ENCODE measurements around the gene LRRC56. TPM values are rescaled to one million over a fixed set of nuclear protein-coding genes. Genes with fewer than 3 reads are reported as not detected.
"Not testable (repeated sequence)": the region's sequence is repeated elsewhere in the genome, so short reads cannot be mapped to it uniquely, and the experiment has no call there.

LRRC56 gene
- polyA plus RNA-seq, 3 donors = 2.7 to 3.2 (median 3.0) TPM

DNA sequence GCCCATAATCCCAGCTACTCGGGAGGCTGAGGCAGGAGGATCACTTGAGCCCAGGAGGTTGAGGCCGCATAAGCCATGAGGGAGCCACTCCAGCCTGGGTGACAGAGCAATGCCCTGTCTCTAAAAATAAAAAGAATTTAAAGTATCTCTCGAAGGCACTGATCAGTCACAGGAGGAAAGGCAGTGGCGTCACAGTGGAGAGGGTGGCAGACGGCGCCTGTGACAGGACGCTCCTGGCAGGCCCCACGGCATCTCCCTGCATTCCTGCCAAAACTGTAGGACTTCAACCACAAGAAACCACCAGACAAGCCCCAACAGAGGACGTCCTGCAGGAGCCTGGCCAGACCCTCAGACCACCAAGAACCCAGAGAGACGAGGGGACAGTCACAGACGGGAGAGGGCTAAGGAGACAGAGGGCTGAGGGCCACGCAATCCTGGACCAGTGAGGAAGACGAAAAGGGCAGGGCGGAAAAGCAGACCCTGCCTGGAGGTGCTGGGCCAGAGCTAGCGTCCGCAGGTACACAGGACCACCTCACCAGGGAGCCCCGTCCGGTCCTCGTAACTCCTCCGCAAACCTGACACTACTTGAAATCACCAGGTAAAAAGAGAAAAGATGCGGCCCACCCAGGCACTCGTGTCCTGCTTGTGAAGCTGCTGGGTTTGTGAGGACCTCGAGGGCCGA is 36.2 kb upstream of the LRRC56 start:
- no peak for DNase-seq (ENCODE audit: low read depth in 3 of 3, low spot score in 2 of 3)

DNA sequence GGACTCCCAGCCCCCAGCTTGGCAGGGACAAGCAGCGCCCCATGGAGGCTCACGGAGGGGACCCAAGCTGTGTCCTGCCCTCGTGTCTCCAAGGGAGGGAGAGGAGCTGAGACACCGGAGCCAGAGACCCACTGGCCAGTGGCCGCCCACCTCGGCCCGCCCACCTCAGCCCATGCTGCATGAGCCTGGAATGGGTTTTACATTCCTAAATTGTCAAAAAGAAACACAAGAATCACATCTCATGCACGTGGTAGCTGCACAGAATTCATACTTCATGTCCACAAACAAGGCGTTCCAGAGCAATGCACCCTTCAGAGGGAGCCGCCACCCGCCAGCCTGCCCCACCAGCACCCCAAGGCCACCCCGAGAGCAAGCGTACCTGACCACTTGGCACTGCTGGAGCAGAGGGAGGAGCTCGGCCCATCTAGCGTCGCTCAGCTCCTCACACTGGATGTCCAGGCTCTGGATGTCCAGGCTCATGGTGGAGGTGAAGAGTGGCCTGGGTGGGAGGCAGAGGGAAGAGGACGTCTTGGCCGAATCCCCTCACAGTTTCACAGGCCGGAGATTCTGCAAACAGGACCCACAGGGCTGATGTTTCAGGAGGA is 35.5 kb upstream of the LRRC56 start:
- no peak for DNase-seq (ENCODE audit: low read depth in 3 of 3, low spot score in 2 of 3)

DNA sequence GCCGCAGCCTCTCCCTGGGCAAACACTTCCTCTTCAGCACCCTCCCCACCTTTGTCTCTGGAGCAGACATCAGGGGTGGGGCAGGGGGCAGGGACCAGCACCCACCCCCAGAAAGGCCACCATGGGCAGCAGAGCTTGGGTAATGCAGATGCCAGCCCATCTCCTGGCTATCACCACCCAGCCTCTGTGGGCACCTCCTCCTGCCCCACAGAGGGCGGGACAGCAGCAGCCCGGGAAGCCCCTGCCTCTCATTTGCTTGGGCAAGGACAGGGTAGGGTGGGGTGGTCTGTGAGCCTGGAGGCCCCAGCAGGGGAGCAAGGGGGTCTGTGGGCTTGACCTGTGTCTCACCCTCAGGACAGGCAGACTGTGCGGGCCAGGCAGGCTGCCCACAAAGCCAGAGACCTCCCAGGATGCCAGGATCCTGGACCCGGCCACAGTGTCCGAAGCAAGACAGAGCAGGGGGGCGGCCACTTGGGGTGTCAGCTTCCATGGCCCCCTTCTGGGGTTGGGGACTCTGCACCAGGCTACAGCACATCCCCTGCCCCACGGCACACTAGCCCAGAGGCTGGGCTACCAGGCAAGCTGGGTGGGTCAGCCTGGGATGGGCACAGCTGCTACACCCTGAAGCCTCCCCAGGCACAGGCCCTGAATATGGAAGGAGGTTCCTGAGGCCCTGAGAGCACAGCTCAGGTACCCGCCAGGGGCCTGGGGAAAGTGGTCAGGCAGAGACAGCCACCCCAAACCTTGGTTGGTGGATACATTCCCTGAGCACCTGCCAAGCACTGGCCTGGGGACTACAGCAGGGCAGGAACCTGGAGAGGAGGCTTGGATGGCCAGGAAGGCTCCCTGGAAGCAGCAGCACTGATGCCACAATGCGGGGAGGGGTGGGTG is 34.8 kb upstream of the LRRC56 start:
- no peak for DNase-seq (ENCODE audit: low read depth in 3 of 3, low spot score in 2 of 3)

DNA sequence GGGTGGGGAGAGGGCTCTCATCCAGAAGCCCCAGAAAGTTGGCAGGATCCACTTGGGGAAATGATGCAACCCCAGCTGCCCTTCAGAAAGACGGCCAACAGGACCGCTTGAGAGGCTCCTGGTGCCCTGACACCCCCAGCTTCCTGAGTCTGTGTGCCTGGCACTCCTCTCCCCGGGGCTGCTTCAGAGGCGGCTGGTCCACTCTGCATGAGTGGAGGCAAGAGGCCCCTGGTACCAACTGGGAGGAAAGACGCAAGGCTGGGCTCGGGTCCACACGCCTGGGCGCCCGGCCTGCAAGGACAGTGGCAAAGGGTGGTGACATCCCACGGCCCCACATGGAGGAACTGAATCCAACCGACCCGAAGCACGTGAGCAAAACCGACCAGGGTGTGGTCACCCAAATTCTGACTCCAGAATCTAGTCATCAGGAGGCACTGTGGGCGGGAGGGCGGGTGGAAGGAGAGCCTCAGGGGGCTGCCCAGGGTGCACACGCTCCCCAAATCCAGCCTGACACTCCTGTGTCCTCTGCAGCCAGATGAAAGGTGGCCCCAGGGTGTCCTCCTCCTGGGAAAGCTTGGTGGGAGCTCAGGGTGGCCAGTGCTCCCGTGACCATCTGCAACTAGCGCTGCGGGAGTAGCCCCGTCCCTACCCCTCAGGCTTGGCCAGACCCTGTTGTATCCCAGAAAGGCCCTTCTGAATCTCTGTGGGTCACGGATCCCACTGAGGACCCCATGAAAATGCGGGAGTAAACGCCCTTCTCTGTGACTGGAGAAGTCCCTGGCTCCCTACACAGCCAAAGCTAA is 33.9 kb upstream of the LRRC56 start:
- no peak for DNase-seq (ENCODE audit: low read depth in 3 of 3, low spot score in 2 of 3)

DNA sequence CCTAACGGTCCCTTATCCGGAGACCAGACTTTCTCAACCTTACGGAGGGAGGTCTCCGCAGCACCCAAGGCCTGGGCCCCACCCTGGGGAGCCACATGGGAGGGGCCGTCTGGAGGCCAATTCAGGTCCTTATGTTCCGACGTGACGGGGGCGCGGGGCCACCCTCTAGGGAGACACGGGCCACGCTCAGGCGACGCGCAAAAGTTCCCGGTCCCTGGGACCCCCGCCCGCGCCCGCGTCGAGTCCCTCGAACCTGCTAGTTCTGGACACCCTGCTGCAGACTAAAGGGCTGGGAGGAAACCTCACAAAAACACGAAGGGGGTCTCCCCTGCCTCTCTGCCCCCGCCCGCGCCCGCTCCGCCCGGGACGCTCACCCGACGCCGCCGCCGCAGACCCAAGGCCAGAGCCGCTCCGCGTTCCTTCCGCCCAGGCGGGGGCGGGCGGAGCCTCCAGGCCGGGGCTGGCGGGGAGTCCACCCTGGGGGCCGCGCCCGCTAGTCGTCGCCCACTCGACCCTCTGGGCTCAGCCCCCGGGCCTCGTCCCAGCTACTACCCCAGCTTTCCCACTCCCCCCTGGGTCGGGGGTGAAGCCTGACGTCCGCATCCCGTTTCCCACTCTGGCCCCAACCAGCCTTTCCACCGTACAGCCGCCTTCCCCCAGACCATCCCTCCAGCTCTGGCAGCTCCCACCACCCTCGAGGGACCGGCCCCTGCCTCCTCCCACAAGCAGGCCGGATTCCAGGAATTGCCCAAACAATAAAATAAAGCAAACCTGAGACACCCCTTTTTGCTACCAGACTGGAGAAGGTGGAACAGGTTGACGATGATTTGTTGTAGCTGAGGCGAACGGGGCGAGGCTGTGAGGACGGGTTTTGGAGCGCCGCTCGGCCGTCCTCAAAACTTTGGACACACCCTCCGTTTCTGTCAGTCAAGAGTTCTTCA is 33.0 kb upstream of the LRRC56 start:
- no peak for DNase-seq (ENCODE audit: low read depth in 3 of 3, low spot score in 2 of 3)

DNA sequence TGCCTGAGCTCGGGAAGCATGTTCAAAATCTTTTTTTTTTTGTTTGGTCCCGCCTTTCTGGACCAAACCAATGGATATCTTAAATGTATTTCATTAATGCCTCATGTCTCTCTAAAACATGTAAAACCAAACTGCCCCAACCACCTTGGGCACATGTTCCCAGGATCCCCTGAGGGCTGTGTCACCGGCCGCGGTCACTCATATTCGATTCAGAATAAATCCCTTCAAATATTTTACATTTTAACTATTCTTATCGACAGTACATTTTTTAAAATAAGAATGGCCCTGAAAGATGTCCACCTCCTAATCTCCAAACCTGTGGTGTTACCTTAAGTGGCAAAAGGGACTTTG is 32.4 kb upstream of the LRRC56 start:
- no peak for DNase-seq (ENCODE audit: low read depth in 3 of 3, low spot score in 2 of 3)

DNA sequence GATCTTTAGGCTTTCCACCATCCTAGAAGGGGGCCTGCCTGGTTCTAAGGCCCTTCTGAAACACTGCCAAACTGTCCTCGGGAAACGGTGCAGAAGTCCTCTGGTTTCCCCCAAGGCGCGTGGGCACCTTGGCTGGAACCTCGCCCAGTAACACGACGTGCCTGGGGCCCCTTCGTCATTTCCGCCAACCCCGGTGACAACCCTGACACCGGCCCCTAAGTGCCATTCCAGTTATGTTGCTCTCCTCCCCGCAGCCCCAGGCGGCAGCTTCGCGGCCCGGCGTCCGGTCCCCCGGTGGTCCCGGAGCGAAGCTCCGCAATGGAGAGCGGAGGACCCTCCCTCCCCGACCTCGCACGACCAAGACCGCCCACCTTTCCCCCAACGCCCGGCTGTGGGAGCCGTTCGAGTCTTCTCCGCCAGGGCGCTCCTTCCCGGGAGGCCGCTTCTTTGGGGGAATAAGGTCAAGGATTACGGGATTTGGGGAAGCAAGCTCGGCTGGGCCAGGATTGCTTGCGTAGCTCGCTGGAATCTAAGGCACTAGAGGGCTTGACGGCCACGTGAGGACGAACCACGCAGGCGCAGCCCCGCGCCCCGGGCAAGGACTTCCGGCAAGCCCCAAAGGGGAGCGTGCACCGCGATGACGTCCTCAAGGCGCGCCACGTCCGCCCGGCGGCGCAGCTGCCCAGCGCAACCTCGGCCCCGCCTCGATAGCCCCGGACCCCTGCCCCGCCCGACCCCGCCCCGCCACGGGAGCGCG is 30.9 kb upstream of the LRRC56 start:
- DNase-seq (ENCODE audit: low read depth in 3 of 3, low spot score in 2 of 3) = peak; percentile 89 to 93 (median 92)

DNA sequence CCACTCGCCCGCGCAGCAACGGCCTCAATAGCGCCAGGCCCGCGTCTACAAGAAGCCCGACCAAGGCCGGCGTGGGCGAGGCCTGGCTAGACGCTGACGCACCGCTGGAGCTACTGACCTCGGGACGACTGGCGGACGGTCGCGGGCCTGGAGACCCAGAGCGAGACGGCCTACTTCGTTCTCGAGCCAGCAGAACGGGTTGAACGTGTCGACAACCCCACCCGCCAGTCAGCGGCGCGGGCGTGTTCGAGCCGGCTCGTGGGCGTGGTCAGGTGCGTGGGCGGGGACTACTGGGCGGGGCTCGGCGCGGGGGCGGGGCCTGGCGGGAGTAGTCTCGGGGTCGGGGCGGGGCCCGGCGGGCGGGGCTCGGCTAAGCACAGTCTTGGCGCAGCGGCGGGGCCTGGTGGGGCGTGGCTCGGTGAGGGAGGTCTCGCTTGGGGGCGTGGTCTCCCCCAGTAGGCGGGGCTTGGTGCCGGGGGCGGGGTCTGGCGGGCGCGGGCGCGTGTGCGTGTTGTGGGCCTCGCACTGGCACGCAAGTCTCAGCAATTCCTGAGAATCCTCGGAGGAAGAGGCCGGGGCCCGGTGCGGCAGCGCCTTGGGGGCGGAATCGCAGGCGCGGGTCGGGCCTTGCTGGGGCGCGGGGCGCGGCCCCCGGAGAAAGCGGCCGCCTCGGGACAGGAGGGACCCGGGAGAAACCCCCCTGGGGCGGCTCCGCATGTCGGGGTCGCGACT is 30.2 kb upstream of the LRRC56 start, which contains the start of gene RNH1:
TSS of gene RNH1 (minus strand) at position 248 of the 732 bp plus-strand sequence. CDS start 5,080 bp downstream, outside the sequence.
- DNase-seq (ENCODE audit: low read depth in 3 of 3, low spot score in 2 of 3) = peak in 1 of 3 donors; percentile 79

DNA sequence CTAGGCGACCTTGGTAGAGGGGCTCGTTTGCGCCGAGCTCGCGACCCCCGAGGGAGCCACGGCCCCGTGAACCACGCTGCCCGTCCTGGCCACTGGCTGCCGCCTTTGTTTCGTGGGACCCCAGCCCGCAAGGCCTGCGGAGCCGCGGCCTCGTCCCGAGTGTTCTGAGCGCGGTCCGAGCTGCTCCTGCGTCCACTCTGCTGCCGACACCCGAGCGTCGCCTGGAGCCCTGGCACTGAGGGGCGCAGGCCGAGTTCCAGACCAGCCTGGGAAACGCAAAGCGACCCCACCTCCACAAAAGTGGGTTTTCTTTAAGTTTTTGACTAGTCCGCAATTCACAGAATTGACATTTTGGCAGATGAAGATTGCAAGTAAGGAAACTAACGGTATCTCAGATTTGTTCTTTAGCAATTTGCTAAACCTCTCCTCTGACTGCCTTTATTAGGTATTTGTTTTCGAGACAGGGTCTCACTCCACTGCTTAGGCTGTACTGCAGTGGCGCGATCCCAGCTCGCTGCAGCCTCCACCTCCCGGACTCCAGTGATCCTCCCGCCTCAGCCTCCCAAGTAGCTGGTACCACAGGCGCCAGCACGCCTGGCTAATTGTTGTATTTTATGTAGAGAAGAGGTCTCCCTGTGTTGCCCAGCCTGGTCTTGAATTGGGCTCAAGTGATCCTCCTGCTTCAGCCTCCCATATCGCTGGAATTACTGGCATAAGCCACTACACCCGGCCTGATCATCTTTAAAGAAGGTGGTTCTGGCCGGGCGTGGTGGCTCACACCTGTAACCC is 29.4 kb upstream of the LRRC56 start:
- DNase-seq (ENCODE audit: low read depth in 3 of 3, low spot score in 2 of 3) = no peak

DNA sequence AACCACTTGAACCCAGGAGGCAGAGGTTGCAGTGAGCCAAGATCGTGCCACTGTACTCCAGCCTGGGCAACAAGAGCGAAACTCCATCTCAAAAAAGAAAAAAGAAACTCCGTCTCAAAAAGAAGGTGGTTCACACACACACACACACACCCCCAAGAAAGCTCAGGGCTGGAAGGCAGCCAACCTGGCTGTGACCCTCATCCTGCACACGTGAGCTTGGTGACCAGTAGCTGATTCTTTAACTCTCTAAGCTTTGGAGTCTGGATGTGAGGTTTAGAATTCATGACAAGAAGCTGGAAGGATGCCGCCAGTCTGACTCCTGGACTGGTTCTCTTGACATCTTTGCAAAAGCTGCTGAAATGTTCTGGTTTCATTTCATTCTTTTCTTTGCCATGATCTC is 28.4 kb upstream of the LRRC56 start:
- no peak for DNase-seq (ENCODE audit: low read depth in 3 of 3, low spot score in 2 of 3)

DNA sequence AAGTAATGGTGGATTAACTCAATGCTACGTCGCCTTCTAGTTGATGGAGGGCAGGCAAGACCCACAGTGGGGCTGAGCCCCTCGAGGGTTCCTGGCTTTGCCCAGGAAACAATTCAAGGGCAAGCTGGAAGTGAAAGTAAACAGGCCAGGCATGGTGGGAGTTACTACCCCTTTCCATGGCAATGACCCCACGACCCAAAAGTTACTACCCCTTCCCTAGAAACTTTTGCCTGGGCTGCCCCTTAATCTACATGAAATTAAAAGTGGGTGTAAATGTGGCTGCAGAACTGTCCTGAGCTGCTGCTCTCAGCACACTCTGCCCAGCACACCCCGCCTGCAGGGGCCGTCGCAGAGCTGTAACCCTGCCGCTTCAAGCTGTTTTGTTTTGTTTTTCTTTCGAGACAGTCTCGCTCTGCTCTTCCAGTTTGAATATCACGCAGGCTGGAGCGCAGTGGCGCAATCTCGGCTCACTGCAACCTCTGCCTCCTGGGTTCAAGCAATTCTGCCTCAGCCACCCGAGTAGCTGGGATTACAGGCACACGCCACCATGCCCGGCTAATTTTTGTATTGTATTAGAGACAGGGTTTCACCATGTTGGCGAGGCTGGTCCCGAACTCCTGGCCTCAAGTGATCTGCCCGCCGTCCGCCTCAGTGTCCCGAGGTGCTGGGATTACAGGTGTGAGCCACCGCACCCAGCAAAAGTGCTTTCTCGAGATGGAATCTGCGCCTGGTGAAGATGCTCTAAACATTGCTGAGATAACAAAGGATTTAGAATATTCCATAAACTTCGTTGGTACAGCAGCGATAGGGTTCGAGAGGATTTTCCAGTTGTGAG is 24.3 kb upstream of the LRRC56 start:
- no peak for DNase-seq (ENCODE audit: low read depth in 3 of 3, low spot score in 2 of 3)

DNA sequence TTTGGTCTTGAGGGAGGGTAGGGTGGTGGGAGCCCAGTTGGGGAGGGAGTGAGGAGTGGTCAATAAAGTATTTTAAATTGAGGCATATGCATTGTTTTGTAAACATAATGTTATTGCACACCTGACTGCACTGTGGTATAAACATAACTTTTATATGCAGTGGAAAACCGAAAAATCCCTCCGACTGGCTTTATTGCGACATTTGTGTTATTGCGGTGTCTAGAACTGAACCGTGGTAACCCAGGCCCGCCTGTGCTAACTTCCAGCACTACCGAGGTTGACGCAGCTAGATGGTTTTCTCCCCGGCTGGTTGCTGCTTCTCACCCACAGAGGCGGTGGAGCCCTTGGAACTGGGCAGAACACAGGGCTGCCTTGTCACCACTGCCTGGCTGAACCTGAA is 22.7 kb upstream of the LRRC56 start:
- DNase-seq (ENCODE audit: low read depth in 3 of 3, low spot score in 2 of 3) = no peak

DNA sequence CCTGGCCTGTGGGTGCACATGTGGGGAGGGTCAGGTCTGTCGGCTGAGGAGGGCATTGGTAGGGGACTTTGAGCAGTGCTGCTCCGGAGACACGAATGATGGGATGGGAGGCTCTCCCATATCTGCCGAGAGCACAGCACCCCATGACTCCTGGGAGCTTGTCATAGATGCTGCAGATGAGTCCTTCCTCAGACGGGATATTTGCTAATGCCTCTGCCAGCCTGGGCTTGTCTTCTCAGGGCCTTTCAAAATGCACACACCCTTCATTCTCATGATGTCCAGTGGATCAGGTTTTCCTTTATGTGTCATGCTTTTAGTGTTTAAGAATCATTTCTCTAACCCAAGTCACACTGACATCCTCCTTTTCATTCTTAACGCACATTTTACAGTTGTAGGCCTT is 22.2 kb upstream of the LRRC56 start:
- no peak for DNase-seq (ENCODE audit: low read depth in 3 of 3, low spot score in 2 of 3)

DNA sequence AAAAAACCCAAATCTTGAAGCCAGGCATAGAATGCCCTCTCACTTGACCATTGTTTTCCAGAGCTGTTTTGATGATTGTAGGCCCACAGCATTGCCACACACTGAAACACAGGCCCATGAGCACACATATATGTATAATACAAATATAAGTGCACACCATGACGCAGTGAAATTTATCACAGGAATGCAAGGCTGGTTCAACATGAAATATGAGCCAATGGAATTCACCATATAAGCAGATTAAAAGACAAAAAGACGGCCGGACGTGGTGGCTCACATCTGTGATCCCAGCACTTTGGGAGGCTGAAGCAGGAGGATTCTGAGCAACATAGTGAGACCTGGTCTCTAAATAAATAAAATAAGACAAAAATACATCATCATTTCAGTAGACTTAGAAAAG is 20.9 kb upstream of the LRRC56 start:
- no peak for DNase-seq (ENCODE audit: low read depth in 3 of 3, low spot score in 2 of 3)

DNA sequence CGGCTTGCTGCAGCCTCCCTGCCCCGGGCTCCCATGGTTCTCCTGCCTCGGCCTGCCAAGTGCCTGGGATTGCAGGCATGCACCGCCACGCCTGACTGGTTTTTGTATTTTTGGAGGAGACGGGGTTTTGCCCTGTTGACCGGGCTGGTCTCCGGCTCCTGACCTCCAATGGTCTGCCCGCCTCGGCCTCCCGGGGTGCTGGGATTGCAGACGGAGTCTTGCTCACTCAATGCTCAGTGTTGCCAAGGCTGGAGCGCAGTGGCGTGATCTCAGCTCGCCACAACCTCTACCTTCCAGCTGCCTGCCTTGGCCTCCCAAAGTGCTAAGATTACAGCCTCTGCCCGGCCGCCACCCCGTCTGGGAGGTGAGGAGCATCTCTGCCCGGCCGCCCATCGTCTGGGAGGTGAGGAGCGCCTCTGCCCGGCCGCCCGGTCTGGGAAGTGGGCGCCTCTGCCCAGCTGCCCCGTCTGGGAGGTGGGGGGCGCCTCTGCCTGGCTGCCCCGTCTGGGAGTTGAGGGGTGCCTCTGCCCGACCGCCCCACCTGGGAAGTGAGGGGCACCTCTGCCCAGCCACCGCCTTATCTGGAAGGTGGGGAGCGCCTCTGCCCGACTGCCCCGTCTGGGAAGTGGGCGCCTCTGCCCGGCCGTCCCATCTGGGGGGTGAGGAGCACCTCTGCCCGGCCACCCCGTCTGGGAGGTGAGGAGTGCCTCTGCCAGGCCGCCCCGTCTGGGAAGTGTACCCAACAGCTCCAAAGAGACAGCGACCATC is 20.2 kb upstream of the LRRC56 start:
- not testable (repeated sequence) for DNase-seq (ENCODE audit: low read depth in 3 of 3, low spot score in 2 of 3)
